ENCODE data around the gene ADAM19.

Gene ADAM19

DNA sequence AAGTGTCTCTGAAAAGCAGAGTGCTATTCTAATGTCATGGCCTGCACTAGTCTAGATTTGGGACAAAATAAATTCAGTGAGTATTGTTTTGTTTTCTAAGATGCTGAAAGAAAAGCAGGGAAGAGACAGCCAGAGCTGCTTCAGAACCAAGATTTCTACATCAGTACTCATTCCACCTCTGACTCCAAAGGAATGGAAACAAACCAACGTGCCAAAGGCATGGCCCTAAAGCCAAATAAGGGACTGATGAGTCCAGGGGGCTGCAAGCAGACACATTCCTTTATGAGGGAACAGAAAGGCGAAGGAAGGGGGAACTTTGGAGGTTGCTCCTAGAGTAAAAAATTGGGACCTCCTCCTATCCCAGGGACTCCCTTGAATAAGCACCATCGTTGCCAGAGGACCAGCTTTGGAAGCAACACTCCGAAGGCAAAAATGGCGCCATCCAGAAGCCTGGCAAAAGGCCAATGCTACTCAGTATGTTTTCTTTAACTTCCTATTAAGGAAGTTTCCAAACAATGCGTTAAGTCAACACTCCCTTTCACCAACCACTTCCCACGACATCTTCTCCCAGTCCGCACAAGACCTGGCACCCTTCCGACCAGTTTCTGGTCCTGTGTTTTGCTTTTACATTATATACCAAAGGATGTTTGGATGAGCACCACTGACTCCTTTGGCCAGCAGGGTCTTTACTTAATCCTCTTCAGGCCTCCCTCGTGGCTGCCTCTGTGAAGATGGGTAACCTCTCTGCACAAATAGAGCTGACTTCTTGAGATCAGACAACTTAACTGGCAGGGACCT is 31.6 kb downstream of the ADAM19 start:
- no peak overlapping the region for H3K4me3 ChIP-seq (ENCODE audit: low read depth, low read length)
- POLR2A ChIA-PET: no interaction called here
- no peak for DNase-seq (ENCODE audit: low read depth, low spot score)
- CTCF ChIA-PET: interaction anchor here (0.8 kb wide), 1 partner anchor 113 kb away, joined by 3 read pairs; no protein-coding TSS in a partner anchor
- TF ChIP-seq, protein P1, sequence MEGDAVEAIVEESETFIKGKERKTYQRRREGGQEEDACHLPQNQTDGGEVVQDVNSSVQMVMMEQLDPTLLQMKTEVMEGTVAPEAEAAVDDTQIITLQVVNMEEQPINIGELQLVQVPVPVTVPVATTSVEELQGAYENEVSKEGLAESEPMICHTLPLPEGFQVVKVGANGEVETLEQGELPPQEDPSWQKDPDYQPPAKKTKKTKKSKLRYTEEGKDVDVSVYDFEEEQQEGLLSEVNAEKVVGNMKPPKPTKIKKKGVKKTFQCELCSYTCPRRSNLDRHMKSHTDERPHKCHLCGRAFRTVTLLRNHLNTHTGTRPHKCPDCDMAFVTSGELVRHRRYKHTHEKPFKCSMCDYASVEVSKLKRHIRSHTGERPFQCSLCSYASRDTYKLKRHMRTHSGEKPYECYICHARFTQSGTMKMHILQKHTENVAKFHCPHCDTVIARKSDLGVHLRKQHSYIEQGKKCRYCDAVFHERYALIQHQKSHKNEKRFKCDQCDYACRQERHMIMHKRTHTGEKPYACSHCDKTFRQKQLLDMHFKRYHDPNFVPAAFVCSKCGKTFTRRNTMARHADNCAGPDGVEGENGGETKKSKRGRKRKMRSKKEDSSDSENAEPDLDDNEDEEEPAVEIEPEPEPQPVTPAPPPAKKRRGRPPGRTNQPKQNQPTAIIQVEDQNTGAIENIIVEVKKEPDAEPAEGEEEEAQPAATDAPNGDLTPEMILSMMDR (IDR thresholded peaks at IDR 0.05; ENCODE audit: insufficient read depth, low read length, missing control alignments): no peak

DNA sequence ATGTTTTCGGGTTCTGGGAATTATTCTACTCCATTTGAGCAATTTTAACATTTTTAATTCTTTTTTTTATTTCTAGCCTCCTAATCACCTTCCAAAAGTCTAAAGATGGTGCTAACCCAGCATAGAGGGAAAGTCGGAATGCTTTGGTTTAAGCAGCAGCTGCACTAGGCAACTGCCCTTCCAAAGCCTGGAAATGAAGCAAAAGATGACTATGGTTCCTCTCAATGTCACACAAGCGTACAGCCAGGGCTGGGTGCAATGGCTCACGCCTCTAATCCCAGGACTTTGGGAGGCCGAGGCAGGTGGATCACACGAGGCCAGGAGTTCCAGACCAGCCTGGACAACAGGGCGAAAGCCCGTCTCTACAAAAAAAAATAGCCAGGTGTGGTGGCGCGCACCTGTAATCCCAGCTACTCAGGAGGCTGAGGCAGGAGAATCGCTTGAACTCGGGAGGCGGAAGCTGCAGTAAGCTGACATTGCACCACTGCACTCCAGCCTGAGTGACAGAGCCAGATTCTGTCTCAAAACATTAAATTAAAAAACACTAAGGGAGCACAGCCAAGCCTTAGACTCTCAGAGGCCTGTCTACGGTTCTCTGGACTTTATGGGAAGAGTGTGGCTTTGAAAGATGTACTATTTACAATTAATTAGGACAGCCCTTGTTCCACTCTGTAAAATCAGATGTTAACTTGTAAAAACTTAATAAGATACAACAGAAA is 33.1 kb downstream of the ADAM19 start:
- no peak for DNase-seq (ENCODE audit: low read depth, low spot score)
- TF ChIP-seq, protein P1 (IDR thresholded peaks at IDR 0.05; ENCODE audit: insufficient read depth, low read length, missing control alignments): no peak
- no peak overlapping the region for H3K4me3 ChIP-seq (ENCODE audit: low read depth, low read length)
- CTCF ChIA-PET: interaction anchor here (1.6 to 2.1 kb wide), 3 partner anchors 26 to 201 kb away, joined by 3 to 14 read pairs (median 7); partner anchors contain the start of gene LSM11
- POLR2A ChIA-PET: no interaction called here

DNA sequence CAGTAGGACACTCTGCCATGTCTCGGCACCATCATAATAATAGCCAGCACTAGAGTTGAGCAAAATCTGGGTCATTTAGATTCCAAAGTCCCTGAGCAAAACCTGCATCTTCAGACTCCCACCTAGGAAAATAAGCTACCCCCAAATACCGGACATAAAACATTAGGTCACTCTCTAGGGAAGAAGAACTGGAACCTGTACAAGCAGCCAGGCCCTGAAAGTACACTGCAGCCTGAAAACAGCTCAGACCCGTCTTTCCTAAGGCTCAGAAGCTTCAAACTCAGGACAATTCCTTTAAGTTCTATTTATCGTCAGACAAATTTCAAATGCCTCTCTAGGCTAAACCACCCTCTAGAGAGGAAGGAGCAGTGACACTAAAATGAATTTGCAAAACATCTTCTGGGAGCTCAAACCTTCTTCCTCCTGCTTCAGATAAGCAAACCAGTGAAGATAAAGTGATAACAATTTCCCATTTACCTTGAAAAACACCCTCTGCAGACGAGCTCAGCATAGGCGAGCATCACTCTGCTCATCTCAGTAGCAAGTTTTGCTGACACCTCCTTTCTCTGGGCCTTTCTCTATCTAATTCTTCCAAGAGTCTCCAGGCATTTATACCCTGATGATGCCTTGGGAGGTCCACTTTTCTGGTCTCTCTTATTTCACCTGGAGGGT is 34.0 kb downstream of the ADAM19 start:
- CTCF ChIA-PET: interaction anchor here (0.6 to 2.1 kb wide), 7 partner anchors 9 to 202 kb away, joined by 3 to 14 read pairs (median 3); partner anchors contain the start of gene LSM11
- DNase-seq (ENCODE audit: low read depth, low spot score): no peak

DNA sequence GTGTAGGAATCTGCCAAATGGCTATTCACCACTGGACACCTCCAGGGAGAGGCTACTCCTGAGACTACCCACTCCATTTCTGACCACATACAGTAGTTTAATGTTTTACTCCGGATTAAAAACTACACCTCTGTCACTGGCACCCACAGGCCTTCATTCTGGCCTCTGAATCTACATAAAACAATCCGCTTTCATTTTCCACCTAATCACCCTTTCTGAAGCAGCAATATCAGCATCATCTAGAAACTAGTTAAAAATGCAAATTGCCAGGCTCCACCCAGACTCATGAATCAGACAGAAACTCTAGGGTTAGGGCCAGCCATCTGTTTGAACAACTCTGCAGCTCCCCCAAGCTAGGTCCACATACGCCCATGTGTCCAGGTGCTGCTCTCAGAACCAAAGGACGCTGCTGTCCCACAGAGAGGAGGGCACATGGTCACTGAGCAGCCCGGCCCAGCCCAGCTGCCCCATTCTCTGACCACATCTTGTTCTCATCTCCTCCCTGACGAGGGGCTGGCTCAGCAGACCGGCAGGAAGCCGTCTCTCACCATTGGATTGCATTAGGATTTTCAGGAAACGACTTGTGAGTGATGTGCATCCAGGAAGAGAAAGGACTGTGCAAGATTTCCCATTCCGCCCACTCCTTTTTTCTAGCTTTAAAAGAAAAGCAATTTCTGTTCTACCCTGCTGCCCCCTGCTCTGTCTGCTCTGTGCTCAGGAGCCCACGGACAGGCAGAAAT is 34.7 kb downstream of the ADAM19 start:
- no peak overlapping the region for H3K4me3 ChIP-seq (ENCODE audit: low read depth, low read length)
- no peak for DNase-seq (ENCODE audit: low read depth, low spot score)
- TF ChIP-seq, protein P1 (IDR thresholded peaks at IDR 0.05; ENCODE audit: insufficient read depth, low read length, missing control alignments): no peak
- ChIA-PET POLR2A (no interaction called here), CTCF (interaction anchor here (0.6 to 2.1 kb wide), 7 partner anchors 8 to 203 kb away, joined by 3 to 14 read pairs (median 3); partner anchors contain the start of gene LSM11)

More for the DNA sequence above, 34.0 kb downstream of the ADAM19 start:
- TF ChIP-seq, protein P1 (IDR thresholded peaks at IDR 0.05; ENCODE audit: insufficient read depth, low read length, missing control alignments): no peak
- POLR2A ChIA-PET: no interaction called here
- H3K4me3 ChIP-seq (ENCODE audit: low read depth, low read length): no peak overlapping the region

DNA sequence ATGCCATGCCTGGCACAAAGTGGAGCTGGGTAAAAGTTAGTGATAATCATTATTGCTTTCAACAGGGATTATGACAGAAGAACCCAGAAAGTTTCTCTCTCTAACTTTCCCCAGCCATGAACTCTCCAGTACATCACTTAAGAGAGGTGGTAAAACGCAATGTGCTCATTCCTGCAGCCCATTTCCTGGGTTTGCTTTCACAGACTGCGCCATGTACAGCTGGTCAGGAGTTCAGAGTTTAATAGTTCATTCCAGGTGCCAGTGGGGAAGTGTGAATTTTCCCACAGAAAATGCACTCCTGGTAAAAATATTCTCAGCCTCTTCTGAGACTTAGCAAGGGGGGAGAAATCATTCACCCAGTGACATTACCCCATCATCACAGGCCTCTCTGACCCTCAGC is 35.5 kb downstream of the ADAM19 start:
- CTCF ChIA-PET: interaction anchor here (1.0 kb wide), 1 partner anchor 203 kb away, joined by 3 read pairs; the partner anchor contains the start of gene LSM11
- no peak for DNase-seq (ENCODE audit: low read depth, low spot score)
- POLR2A ChIA-PET: interaction anchor here (1.5 kb wide), 1 partner anchor 18 kb away, joined by 3 read pairs; no protein-coding TSS in a partner anchor
- H3K4me3 ChIP-seq (ENCODE audit: low read depth, low read length): no peak overlapping the region
- TF ChIP-seq, protein P1 (IDR thresholded peaks at IDR 0.05; ENCODE audit: insufficient read depth, low read length, missing control alignments): no peak
